Renal pelvis (tissue), 4 donors: ENCODE data around the gene HAUS7. TPM values are rescaled to one million over a fixed set of nuclear protein-coding genes. Genes with fewer than 3 reads are reported as not detected.
A peak's percentile ranks its signal among the peaks of the same experiment; 100 is the strongest.

Experiments used
- DNase-seq: peaks from one replicate; pipeline ENCODE4 v3.0.0-alpha.2; 2013
- polyA plus RNA-seq, 3 donors: library from polyadenylated mRNA; unstranded; fragments of 120-200 nt; gene quantifications; one replicate each; pipeline ENCODE4 v1.2.1, GENCODE V29; 2013; ENCODE audit not compliant: insufficient read length in 3 of 3

Gene HAUS7
- polyA plus RNA-seq, 3 donors: 28.2 to 35.2 (median 32.1) TPM

DNA sequence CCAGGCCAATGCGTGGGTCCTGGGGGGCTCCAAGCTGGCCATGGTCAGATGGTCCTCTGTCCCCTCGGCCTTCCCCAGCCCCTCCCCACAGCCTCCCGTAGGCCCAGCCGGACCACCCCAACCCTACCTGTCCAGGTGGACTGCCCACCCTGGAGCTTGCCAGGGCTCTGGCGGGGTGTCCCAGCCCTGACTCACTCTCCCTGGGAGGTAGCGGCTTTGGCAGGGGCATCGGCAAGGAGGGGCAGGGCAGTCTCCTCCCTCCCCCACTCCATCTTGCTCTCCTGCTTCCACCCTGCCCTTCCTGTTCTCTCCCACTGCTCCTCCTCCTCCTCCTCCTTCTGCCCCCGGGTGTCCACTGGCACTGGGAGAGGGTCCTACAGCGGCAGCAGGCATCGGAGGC is 31.8 kb upstream of the HAUS7 start:
- no peak for DNase-seq

- no peak for DNase-seq
Observed at GRCh38 chrX:153501530-153501929, 31.2 kb upstream of the HAUS7 start.

DNA sequence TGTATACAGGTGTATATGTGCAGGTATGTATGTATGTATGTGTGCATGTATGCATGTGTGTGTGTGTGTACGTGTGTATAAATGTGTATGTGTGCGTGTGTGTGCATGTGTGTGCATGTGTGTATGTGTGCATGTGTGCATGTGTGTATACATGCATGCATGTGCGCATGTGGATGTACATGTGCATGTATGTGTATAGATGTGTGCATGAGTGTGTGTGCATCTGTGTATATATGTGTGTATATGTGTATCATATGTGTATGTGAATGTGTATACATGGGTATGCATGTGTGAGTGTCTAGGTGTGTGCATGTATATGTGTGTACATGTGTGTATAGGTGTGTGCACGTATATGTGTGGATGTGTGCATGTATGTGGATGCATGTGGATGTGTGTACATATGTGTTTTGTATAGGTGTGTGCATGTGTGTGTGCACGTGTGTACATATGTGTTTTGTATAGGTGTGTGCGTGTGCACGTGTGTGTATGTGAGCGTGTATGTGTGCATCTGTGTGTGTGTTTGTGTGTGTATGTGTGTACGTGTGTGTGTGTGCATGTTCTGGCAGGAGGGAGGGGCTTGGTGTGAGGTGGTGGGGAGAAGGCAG is 30.4 kb upstream of the HAUS7 start:
- DNase-seq: no peak

DNA sequence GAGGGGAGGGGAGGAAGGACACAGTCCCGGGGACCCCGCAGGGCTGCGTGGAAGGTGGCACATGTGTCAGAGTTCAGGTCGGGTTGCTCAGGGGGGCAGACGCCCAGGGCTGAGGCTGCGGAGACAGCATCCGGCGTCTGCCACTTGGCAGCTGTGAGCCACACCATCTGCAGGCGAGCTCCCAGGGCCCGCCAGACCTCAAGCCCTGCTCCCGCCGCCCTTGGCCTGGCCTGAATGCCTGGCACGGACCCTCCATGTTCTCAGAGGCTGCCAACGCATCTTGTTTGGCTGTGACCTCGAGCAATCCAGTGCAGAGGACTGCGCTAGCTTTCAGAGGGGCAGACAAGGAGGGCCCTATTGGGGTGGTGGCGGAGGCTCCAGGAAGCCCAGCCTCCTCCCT is 29.5 kb upstream of the HAUS7 start:
- no peak for DNase-seq

GRCh38 chrX:153499341-153499740 is 29.0 kb upstream of the HAUS7 start:
- no peak for DNase-seq

GRCh38 chrX:153498453-153498852 is 28.1 kb upstream of the HAUS7 start:
- DNase-seq: no peak

- no peak for DNase-seq
Observed at GRCh38 chrX:153496590-153496959, 26.2 kb upstream of the HAUS7 start.

DNA sequence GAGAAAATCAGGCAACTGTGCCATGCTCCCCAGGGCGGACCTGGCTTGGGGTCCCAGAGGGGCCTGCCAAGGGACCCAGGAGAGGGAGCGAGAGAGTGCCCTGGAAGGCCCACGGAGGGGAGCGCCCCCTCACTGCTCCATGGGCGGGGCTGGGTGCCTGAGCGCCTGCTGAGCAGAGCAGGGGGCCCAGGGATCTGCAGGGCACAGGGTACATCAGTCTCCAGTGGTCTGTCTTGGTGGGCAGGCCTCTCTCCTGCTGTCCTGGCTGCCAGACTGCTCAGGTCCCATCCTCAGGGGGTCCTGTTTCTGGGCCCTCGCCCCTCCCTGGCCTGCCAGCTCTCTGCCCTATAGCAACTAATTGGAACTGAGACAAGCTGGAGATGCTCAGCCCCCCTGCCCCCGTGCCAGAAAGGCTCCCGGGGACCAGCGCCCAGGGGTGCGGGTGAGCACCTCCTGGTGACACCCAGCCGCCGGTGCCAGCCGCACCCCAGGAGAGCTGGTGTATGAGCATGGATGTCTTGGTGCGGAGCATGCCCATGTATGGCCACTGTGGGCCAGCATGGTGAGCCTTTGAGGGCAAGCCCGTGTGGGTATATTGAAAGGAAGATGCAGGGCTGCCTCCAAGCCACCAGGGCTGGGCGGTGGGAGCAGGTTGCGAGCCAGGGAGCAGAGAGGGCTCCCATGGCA is 25.7 kb upstream of the HAUS7 start:
- no peak for DNase-seq

GRCh38 chrX:153495362-153495751 is 25.0 kb upstream of the HAUS7 start:
- DNase-seq: no peak

- DNase-seq: no peak
Observed at GRCh38 chrX:153494541-153495361, 24.4 kb upstream of the HAUS7 start, which contains the start of gene BGN. Gene BGN, plus strand, starts transcription at chrX:153494980. Its CDS starts 9,652 bp downstream, at chrX:153504632.

- no peak for DNase-seq
Observed at GRCh38 chrX:153494061-153494460, 23.7 kb upstream of the HAUS7 start.

DNA sequence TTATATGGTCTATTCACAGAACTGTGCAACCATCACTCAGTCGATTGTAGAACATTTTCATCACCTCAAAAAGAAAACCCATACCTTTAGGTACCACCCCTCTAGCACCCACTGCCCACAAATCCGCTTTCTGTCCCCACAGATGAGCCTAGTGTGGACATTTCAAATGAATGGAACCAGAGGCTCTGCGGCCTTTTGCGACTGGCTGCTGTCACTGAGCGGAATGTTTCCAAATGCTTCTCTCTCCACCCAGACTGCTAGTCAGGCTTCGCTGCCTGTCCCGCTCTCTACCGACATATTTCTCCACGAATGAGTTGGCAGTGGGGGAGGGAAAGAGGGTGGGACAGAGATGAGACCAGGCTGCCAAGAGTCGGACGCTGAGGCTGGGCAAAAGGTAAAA is 22.7 kb upstream of the HAUS7 start:
- no peak for DNase-seq

GRCh38 chrX:153492543-153492942 is 22.2 kb upstream of the HAUS7 start:
- no peak for DNase-seq

DNA sequence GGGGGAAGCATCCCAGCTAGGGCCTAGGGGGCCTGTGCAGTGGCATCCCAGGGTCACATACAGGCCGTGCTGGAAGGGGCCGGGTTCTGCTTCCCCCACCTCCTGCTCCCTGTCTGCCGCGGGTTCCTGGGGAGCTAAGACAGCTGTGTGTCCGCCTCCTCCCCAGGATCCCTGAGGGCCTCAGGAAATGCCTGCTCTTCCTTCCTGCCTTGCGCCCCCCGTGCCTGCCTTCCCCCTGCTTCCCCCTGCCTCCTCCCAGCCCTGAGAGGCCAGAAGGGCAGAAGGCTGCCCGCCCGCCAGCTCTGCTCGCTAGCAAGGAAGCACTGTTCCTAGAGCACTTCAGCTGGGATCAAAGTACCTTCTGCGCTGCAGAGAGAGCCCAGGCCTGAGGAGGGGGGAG is 21.5 kb upstream of the HAUS7 start:
- no peak for DNase-seq

GRCh38 chrX:153491351-153491914 is 21.1 kb upstream of the HAUS7 start:
- DNase-seq: no peak

GRCh38 chrX:153490217-153490930 is 20.0 kb upstream of the HAUS7 start:
- no peak for DNase-seq

DNA sequence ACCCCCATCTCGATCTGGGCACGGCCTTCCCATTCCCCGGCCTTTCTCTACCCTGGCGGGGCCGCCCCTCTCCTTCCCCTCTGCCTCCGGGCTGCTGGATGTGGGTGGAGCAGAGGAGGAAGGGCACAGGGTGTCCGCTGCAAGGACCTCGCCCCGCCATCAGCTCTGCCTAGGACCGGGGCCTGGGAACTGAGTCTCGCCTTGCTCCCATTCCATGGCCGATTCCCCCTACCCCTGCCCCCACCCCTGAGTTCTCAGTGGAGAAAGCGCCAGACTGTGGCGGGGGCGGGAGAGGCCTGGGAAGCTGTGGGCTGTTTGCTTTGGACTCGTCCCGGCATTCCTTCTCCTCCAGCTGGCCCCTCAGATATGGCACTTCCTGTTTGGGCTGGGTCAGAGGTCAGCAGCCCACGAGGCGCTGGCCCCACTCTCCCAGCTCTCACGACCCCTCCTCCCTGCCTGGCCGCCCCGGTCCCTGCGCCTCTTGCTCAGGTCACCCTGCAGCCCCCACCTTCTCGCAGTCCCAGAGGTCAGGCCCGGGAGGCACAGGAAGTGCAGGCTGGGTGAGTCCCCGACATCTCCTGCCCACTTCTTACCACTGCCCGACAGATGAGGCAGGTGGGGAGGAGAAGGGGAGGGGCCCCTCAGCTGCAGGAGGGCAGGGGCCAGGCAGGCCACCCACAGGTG is 18.0 kb upstream of the HAUS7 start:
- DNase-seq: peak; percentile 54

DNA sequence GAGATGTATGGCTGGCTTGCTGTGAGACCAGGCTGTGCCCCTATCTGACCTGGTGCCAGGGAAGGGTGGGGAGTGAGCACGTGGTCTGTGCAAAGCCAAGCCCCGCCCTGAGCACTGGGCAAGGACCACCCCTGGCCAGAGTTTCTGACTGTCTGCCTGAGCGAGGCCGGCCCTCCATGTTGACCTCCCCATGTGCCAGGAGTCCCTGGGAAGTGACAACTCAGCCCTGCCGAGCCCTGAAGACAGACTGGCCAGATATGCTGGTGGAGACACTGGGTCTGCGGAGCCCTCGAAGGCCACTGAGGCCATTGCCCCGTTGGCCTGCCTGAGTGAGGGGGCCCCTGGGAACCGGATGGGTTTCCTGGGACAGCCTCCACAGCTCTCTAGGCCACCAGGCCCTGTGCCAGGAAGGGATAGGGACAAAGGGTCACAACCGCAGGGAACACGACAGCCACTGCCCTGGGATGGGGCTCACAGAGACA is 17.3 kb upstream of the HAUS7 start:
- DNase-seq: no peak

GRCh38 chrX:153486171-153486570 is 15.8 kb upstream of the HAUS7 start:
- DNase-seq: no peak

DNA sequence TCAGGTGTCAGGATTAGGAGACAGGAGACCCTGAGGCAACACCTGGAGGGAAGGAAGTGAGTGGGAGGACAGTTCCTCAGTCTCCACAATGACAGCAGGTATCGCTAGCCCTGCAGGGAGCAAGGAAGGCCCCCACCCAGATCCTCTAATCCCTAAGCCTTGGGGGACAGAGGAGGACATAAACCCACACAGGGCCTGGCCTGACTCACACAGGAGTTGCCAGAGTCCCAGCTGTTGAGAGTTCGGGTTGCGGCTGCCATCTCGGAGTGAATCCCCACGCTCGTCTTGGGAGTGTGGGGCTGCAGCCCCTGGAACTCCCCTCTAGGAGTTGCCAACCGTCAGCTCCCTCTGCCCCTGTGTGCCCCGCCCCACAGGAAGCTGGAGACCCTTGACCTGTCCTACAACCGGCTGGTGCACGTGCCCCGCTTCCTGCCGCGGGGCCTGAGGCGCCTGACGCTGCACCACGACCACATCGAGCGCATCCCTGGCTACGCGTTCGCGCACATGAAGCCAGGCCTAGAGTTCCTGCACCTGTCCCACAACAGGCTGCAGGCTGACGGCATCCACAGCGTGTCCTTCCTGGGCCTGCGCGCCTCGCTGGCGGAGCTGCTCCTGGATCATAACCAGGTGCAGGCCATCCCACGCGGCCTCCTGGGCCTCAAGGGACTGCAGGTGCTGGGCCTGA is 15.2 kb upstream of the HAUS7 start:
- no peak for DNase-seq
